Lower leg skin (tissue), 3 donors: Measurements from ENCODE around the gene INPP4B.

ENCODE experiments used
- POLR2A ChIP-seq, 2 donors: fragments of 450-650 bp; IDR thresholded peaks; one replicate each; pipeline ENCODE4 v1.6.1; 2016 to 2017; ENCODE audit warnings: antibody characterized with exemption in 2 of 2, mild to moderate bottlenecking in 1 of 2, moderate library complexity in 1 of 2
- TF ChIP-seq, protein P1 (sequence below), 3 donors: fragments of 450-650 bp; IDR thresholded peaks; one replicate each; pipeline ENCODE4 v1.5.1; 2016; ENCODE audit warnings: antibody characterized with exemption in 3 of 3, mild to moderate bottlenecking in 3 of 3, moderate library complexity in 2 of 3

DNA sequence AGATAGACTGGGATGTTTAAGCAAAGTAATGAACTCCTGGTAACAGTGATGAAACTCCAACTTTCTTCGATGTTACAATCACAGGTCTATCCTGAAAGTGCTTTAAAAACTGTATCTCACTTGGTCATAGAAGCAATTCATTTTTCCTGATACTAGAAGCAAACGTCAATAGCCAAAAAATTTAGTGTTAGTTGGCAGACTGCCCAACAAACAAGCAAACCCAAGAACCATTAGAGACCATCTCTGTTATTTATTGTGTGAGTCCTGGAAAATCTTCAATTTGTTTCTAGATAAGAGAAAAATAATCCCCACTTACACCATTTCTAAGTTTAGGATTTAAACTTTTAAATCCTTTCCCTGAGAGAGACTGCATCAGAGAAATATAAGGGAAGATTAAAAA, 553.9 kb downstream of the INPP4B start:
- TF ChIP-seq, protein P1, sequence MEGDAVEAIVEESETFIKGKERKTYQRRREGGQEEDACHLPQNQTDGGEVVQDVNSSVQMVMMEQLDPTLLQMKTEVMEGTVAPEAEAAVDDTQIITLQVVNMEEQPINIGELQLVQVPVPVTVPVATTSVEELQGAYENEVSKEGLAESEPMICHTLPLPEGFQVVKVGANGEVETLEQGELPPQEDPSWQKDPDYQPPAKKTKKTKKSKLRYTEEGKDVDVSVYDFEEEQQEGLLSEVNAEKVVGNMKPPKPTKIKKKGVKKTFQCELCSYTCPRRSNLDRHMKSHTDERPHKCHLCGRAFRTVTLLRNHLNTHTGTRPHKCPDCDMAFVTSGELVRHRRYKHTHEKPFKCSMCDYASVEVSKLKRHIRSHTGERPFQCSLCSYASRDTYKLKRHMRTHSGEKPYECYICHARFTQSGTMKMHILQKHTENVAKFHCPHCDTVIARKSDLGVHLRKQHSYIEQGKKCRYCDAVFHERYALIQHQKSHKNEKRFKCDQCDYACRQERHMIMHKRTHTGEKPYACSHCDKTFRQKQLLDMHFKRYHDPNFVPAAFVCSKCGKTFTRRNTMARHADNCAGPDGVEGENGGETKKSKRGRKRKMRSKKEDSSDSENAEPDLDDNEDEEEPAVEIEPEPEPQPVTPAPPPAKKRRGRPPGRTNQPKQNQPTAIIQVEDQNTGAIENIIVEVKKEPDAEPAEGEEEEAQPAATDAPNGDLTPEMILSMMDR (IDR thresholded peaks at IDR 0.05): no peak
- no peak for TF ChIP-seq POLR2A (IDR thresholded peaks at IDR 0.05)
